Right atrium auricular region (tissue), 2 donors: ENCODE data around the gene LDLRAD3. TPM values are rescaled to one million over a fixed set of nuclear protein-coding genes. Genes with fewer than 3 reads are reported as not detected.

ENCODE experiments used
- DNase-seq: peaks from one replicate; pipeline ENCODE4 v3.0.0-alpha.2; 2019; ENCODE audit warnings: low spot score
- H3K27ac ChIP-seq, 2 donors: fragments of 200-600 bp; sonication (generic); 1 replicate in 1 of 2; 2 replicates in 1 of 2; pipeline ENCODE4 v1.5.1; 2016 to 2019
- H3K27me3 ChIP-seq, 2 donors: fragments of 200-600 bp; sonication (generic); one replicate each; pipeline versions ENCODE4 v1.5.1 to v1.6.0; 2017 to 2019
- H3K36me3 ChIP-seq: fragments of 200-600 bp; sonication (generic); one replicate; pipeline ENCODE4 v1.5.1; 2016
- H3K4me1 ChIP-seq, 2 donors: fragments of 200-600 bp; sonication (generic); one replicate each; pipeline versions ENCODE4 v1.5.1 to v1.6.0; 2017 to 2019
- H3K4me3 ChIP-seq, 2 donors: fragments of 200-600 bp; sonication (generic); 1 replicate in 1 of 2; 2 replicates in 1 of 2; pipeline ENCODE4 v1.5.1; 2017 to 2019; ENCODE audit warnings: mild to moderate bottlenecking in 1 of 2, moderate library complexity in 1 of 2
- H3K9me3 ChIP-seq, 2 donors: fragments of 200-600 bp; sonication (generic); one replicate each; pipeline ENCODE4 v1.5.1; 2019
- total RNA-seq, 2 donors: library from RNA; depleted of rRNA; stranded (reverse); fragments of >200 nt; gene quantifications; one replicate each; pipeline ENCODE4 v1.1.0, GENCODE V29; 2016
- TF ChIP-seq, protein P1 (sequence below), 2 donors: fragments of 200-600 bp; sonication (generic); IDR thresholded peaks; one replicate each; pipeline ENCODE4 v1.5.1; 2019; ENCODE audit warnings: antibody characterized with exemption in 2 of 2

The LDLRAD3 gene
- total RNA-seq, 2 donors from 2014 or later = 3.6 to 7.0 TPM

DNA sequence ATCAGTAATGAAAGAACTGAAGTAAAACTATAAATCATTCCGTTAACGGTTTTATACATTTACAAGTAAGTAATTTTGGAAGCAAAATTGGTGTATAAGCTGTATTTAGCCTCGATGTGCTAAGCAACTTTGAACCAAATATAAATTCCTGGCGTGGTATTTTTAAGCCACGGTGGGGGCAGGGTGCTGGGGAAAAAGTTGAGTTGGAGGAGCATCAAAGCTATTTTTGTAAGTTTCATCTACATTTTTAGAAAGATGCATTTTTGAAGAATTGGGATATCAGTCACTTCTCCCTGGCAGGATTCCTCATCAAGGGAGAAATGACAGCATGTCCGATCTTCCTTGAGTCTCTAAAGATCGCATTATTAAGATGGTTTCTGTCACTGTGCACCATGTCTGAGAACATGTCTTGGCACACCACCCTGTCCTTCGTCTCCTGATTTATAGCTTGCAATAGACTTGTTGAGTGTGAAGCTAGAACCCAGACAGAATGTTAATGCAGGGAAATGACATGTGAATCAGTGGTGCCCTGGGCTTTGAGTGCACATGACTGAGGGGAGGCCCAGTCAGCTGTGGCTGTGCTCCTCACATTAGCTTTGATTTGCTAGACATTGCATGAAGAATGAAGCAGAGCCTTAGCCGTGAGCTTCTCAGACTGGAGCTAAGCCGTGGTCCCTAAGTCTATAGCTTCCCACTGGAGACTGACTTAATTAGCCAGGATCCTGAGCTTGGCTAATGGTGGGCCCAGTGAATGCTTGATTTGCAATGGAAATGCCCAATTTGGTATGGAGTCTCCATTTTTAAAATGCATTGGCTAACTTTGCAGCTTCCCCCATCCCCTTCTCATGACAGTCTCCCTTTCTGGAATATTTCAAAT is 218.4 kb downstream of the LDLRAD3 start:
- Histone ChIP-seq H3K27ac (no peak overlapping the region), H3K4me3 (no peak overlapping the region), H3K9me3 (no peaks in the 10 kb centered on the region), H3K4me1 (peaks cover 0 to 11% of the 10 kb centered on the region in 2 donors), H3K27me3 (no peaks in the 10 kb centered on the region), H3K36me3 (no peaks in the 10 kb centered on the region)
- no peak for DNase-seq
- TF ChIP-seq, protein P1, sequence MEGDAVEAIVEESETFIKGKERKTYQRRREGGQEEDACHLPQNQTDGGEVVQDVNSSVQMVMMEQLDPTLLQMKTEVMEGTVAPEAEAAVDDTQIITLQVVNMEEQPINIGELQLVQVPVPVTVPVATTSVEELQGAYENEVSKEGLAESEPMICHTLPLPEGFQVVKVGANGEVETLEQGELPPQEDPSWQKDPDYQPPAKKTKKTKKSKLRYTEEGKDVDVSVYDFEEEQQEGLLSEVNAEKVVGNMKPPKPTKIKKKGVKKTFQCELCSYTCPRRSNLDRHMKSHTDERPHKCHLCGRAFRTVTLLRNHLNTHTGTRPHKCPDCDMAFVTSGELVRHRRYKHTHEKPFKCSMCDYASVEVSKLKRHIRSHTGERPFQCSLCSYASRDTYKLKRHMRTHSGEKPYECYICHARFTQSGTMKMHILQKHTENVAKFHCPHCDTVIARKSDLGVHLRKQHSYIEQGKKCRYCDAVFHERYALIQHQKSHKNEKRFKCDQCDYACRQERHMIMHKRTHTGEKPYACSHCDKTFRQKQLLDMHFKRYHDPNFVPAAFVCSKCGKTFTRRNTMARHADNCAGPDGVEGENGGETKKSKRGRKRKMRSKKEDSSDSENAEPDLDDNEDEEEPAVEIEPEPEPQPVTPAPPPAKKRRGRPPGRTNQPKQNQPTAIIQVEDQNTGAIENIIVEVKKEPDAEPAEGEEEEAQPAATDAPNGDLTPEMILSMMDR (IDR thresholded peaks at IDR 0.05) = no peak

DNA sequence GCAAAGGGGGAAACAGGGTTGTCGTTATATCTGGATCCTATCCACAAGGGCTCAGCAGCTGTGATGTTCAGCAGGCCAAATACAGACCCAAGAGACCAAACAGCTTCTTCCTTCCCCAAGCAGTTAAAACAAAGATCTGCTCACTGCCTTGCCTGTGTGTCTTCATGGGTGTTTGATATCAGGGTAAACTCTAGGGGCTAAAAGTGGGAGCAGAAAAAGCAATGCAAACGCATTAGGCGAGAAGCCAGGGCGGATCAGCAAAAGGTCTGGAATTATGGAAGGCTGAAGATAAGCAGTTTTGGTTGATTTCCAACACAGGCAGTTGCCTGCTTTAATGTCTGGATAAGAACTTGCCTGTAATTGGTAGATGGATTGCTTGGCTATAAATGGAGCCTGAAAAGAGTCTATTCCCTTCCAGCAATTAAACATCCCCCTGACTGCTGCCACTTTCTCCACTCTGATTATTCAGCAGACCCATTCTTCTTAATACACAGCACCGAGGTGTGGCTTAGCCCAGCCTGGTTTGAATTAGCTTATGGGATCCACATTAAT is 219.1 kb downstream of the LDLRAD3 start:
- no peaks in the 10 kb centered on the region for H3K9me3 ChIP-seq
- H3K27me3 ChIP-seq = no peaks in the 10 kb centered on the region
- no peak for DNase-seq
- H3K27ac ChIP-seq = no peak overlapping the region
- H3K4me3 ChIP-seq = no peak overlapping the region
- TF ChIP-seq, protein P1 (IDR thresholded peaks at IDR 0.05) = no peak
- no peaks in the 10 kb centered on the region for H3K36me3 ChIP-seq
- H3K4me1 ChIP-seq = peaks cover 0 to 8% of the 10 kb centered on the region in 2 donors

DNA sequence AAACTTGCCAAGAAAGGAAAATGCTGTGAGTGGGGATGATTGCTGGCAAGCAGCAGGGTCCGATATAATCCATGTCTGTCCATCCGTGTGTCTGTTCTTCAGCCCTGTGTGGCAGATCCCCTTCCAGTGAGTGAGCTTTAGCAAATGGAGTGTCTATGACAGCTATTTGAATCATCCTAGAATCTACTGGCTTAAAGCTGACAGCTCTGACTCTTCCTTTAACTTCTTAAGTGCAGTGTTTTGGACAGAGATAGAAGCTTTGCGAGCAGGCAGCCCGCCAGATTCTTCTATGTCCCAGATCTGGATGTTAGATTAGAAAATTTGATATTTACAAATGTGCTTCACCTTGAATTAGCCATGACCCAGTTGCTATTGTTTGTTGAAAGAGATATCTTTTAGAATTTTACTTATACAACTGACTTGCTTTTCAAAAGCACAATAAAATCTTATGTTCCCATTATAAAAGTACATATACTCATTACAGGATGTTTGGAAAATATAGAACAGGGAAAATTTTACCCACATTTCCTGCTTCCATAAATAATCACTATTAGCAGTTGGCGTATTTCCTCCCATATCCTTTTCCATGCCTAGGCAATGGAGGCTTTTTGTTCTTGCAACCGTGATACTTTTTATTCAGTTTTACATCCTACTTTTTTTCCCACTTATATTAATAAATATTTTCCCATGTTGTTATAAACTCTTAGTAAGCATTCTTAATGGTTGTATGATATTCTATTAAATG is 220.8 kb downstream of the LDLRAD3 start:
- Histone ChIP-seq H3K36me3 (no peaks in the 10 kb centered on the region), H3K4me1 (peaks cover 0 to 8% of the 10 kb centered on the region in 2 donors), H3K9me3 (no peaks in the 10 kb centered on the region), H3K27ac (no peak overlapping the region), H3K27me3 (no peaks in the 10 kb centered on the region), H3K4me3 (no peak overlapping the region)
- TF ChIP-seq, protein P1 (IDR thresholded peaks at IDR 0.05) = no peak
- DNase-seq = no peak

DNA sequence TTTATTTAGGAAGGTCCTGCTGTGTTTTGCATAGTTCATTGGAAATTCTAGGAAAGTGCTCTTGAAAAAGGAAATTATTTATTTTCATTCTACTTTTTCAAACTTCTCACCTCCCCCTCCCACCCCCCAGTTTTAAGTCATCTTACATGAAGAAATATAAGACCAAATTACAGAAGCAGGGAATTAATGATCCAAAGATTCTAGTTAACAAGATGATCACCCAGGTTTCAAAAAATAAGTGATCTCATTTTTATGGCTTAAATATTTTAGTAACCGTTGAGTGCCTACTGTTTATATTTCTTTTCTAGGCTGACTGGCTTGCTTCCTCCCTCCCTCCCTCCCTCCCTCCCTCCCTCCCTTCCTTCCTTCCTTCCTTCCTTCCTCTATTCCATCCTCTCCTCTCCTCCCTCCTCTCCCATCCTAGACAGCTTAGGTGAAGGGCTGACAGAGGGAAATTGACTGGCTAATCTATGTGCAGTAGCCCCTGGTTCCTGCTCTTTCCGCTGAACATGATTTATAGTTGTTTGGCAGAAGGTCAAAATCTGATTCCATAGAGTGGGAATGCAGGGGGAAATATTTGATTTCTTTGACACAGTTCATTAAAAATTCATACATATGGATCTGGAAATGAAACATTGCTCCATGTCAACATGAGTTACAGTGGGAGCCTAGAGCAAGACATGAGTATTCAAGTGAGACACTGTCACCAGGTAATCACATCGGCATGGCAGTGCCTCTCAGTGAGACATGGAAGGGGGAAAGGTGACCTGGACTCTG is 221.9 kb downstream of the LDLRAD3 start:
- Histone ChIP-seq H3K36me3 (no peaks in the 10 kb centered on the region), H3K4me1 (peaks cover 0 to 8% of the 10 kb centered on the region in 2 donors), H3K4me3 (no peak overlapping the region), H3K9me3 (no peaks in the 10 kb centered on the region), H3K27ac (no peak overlapping the region), H3K27me3 (no peaks in the 10 kb centered on the region)
- TF ChIP-seq, protein P1 (IDR thresholded peaks at IDR 0.05) = no peak
- DNase-seq = no peak

DNA sequence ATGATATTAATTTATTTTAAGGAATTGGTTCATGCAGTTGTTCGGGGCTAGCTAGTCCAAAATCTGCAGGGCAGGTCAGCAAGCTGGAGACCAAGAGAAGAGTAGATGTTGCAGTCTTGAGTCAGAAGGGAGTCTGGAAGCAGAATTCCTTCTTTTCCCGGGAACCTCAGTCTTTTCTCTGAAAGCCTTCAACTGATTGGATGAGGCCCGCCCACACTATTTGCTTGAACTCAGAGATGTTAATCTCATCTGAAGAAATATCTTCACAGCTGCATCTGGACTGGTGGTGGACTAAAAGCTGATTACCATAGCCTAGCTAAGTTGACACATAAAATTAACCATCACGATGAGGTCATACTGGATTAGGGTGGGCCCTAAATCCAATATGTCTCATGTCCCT is 223.2 kb downstream of the LDLRAD3 start:
- Histone ChIP-seq H3K9me3 (peaks cover 0 to 9% of the 10 kb centered on the region in 2 donors), H3K4me3 (no peak overlapping the region), H3K4me1 (peaks cover 0 to 8% of the 10 kb centered on the region in 2 donors), H3K27ac (no peak overlapping the region), H3K36me3 (no peaks in the 10 kb centered on the region), H3K27me3 (no peaks in the 10 kb centered on the region)
- TF ChIP-seq, protein P1 (IDR thresholded peaks at IDR 0.05) = no peak
- DNase-seq = no peak
